GM19452 (cell line): ENCODE results near the gene CRHR1.

Source experiments
- ATAC-seq: cut with Tn5 transposase; IDR thresholded peaks from one replicate; pipeline ENCODE4 v1.9.1; 2021; ENCODE audit not compliant: unreplicated experiment

CRHR1 gene

DNA sequence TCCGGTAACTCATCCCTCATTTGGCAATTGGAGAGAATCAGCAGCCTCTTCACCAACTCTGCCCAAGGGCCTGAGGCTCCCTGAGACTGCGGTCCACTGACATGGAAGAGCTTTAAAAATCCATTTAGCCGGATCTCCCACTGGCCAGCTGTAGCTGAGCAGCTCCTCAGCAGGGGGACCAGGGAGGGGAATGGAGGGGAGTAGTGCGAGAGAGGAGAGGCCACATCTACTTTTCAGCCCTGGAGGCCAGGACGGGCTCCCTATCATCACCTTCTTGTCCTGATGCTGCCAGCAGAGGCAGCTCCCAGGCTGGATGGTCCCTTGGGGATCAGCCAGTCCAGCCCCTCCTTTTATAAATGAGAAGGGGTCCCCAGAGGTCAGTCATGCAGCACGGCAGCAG is 35.5 kb downstream of the CRHR1 start:
- no peak for ATAC-seq

GRCh38 chr17:45820052-45820780 is 36.1 kb downstream of the CRHR1 start:
- ATAC-seq, result no peak

DNA sequence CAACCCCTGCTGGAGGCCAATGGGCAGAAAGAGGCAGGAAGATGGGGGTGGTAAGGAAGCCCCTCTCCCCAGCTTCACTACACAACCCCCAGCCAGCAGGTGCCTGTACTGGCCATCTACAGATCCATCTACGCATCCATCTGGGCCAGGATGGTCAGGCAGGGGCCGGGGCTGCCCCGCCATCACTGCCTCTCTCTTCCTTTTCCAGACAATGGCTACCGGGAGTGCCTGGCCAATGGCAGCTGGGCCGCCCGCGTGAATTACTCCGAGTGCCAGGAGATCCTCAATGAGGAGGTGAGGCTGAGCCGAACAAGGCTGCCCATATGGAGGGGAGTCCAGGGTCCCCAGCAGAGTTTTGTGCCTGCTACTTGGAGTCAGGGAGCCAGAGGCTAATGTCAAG is 37.0 kb downstream of the CRHR1 start:
- ATAC-seq, result no peak

GRCh38 chr17:45823598-45823997 is 39.5 kb downstream of the CRHR1 start:
- no peak for ATAC-seq

- no peak for ATAC-seq
Observed at GRCh38 chr17:45824475-45824874, 40.4 kb downstream of the CRHR1 start.

GRCh38 chr17:45824901-45825492 is 40.9 kb downstream of the CRHR1 start:
- ATAC-seq, result no peak

DNA sequence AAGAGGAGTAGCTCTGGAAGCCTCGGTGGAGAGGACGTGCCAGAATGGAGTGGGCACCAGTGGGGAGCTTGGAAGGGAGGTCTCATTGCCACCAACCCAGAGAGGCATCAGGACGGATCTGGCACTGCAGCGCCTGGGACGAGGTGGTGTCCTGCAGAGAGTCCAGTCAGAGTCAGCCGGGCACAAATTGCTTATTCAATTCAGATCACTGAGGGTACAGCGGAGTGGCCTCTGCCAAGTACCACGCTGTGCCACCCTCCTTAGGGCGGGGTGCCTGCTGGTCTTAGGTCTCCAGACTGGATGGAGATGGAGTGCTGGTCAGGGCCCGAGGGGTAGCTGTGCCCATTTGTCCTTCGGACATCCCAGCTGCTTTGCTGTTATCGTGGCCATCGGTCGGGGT is 41.7 kb downstream of the CRHR1 start:
- no peak for ATAC-seq

DNA sequence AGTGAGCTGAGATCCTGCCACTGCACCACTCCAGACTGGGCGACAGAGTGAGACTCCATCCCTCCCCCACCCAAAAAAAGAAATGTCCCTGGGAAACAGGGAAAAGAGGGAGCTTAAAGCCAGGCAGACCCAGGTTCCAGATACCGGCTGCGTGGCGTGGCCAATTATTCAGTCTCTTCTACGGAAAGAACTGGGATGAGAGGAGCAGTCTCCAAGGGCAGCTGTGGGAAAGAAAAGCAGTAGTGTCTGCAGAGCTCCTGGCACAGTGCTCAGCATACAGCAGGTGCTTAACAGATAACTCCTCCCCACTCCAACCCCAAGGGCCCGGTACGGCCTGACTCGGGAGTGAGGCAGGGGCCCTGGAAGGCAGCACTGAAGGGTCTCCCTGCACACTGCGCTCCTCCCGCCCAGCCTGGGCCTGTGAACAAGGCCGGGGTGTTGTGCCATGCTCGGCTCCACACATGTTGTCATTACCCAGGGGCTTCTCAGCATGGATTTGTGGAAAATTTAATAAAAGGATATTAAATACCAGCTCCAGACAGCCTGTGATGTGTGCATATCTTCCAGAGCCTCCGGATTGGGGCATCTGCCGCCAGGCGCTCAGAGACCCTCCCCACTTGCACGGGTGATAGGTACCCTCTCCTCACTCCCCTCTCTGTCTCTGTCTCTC is 42.9 kb downstream of the CRHR1 start:
- ATAC-seq, result no peak

GRCh38 chr17:45828171-45828570 is 44.1 kb downstream of the CRHR1 start:
- no peak for ATAC-seq

GRCh38 chr17:45828582-45829133 is 44.5 kb downstream of the CRHR1 start:
- ATAC-seq, result no peak

DNA sequence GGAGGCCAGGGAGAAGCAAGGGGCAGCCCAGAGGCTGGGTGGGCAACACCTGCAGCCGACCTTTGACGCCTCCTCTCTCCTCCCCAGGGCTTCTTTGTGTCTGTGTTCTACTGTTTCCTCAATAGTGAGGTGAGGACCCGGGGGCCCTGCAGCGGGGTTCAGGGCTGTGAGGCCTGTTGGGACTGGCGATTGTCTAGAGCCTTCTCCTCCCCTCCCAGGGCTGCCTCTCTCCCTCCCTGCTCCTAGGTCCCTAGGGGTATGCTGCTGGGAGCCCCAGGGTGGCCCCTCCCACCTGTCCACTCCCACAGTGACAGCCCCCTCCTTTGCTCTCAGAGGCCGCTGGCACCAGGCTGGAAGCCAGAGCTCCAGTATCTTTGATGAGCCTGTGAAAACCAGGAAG is 49.8 kb downstream of the CRHR1 start:
- ATAC-seq, result no peak

- no peak for ATAC-seq
Observed at GRCh38 chr17:45834471-45835396, 50.6 kb downstream of the CRHR1 start.

GRCh38 chr17:45835481-45835880 is 51.4 kb downstream of the CRHR1 start:
- no peak for ATAC-seq

DNA sequence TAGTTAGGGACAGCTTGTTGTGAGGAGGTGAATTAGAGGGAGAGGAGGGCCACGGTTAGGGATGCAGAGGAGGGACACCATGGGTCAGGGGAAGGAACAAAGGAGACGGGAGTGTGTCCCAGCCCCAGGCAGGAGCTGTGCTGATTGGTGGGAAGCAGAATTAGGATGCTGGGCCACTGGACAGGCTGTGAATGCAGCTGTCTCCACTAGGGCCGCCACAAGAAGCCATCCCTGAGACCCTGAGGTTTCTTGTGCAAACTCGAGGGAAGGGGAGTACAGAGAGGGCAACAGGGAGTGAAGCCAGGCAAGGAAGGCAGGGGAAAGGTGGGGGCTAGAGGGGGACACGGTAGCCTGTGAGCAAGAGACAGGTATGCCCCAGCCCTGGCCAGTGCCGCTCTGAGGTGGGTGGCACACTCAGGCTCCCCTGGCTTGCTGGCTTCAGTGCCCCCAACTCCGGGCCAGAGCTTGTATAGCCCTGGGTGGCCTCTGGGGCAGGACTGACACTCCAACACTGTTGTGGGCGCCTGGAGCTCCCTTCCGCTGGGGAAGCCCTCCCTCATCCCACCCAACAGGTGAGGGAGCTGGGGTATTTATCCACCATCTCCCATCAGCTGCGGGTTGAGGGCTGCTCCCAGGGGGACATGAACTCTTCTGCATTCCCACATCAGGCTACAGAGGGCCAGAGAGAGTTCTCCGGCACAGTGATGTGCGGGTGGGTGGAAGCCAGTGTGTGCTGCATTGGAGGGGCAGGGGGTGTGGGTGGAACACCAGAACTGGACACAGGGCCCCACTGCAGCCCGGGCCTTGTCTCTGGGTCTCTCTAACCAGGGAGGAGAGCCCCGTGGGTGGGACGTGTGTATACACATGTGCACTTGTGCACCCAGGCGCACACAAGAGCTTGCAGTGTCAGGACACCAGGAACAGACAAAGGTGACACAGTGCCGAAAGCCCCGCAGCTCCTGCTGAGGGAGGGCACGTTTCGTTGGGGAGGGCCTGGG is 52.2 kb downstream of the CRHR1 start:
- ATAC-seq, result no peak

GRCh38 chr17:45837187-45837586 is 53.1 kb downstream of the CRHR1 start:
- ATAC-seq, result no peak

DNA sequence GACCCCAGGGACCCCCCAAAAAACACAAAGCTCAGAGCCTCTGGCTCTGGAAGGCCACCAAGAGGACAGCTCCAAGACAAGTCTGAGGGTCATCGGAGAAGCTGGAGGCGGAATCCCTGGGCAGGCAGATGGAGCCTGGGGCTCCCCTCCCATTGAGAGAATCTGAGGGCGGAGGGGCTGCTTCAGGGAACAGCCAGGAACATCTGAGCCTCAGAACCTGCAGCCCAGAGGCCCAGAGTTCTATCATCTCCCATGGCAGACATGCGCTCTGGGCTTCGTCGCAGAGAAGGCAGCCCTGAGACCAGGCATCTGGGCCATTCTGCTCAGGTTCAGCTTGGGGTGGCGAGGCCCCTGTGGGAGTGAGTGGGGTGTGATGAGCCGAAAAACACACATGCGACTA is 53.5 kb downstream of the CRHR1 start:
- no peak for ATAC-seq

GRCh38 chr17:45838751-45839295 is 54.7 kb downstream of the CRHR1 start:
- ATAC-seq, result no peak

GRCh38 chr17:45839442-45839841 is 55.3 kb downstream of the CRHR1 start:
- no peak for ATAC-seq

DNA sequence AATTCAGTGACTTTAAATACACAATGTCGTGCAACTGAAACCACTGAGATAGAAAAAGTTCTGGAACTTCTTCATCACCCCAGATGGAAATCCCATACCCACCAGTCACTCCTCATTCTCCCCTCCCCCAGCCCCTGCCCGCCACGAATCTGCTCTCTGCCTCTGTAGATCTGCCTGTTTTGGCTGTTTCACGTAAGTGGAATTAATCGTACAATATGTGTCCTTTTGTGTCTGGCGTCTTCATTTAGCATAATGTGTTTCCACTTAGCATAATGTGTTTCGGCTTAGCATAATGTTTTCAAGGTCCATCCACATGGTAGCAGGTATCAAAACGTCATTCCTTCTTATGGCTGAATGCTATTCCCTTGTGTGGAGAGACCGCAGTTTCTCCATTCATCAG is 57.1 kb downstream of the CRHR1 start:
- ATAC-seq, result no peak
